ENCODE measurements around the gene ELP6.
"Not testable (repeated sequence)": the region's sequence is repeated elsewhere in the genome, so short reads cannot be mapped to it uniquely, and the experiment has no call there.

Gene ELP6

GRCh38 chr3:47512416-47513124 lies 942 bp downstream of the ELP6 start:
- DNase-seq (ENCODE audit: low read depth in 3 of 3), result peak in 1 of 3 donors; percentile 10

GRCh38 chr3:47505267-47505666 lies 8.2 kb downstream of the ELP6 start:
- not testable (repeated sequence) for DNase-seq (ENCODE audit: low read depth in 3 of 3)

- no peak for DNase-seq (ENCODE audit: low read depth in 3 of 3)
Measured at GRCh38 chr3:47504113-47504512, 9.4 kb downstream of the ELP6 start.

GRCh38 chr3:47503033-47503432 lies 10.5 kb downstream of the ELP6 start:
- no peak for DNase-seq (ENCODE audit: low read depth in 3 of 3)

- DNase-seq (ENCODE audit: low read depth in 3 of 3), result no peak
Measured at GRCh38 chr3:47496892-47497291, 16.6 kb downstream of the ELP6 start.

- DNase-seq (ENCODE audit: low read depth in 3 of 3), result no peak
Measured at GRCh38 chr3:47495886-47496285, 17.6 kb downstream of the ELP6 start.

GRCh38 chr3:47495111-47495510 lies 18.4 kb downstream of the ELP6 start:
- DNase-seq (ENCODE audit: low read depth in 3 of 3), result no peak

- DNase-seq (ENCODE audit: low read depth in 3 of 3), result no peak
Measured at GRCh38 chr3:47491777-47492176, 21.7 kb downstream of the ELP6 start.

GRCh38 chr3:47491186-47491585 lies 22.3 kb downstream of the ELP6 start:
- DNase-seq (ENCODE audit: low read depth in 3 of 3), result no peak

- no peak for DNase-seq (ENCODE audit: low read depth in 3 of 3)
Measured at GRCh38 chr3:47487265-47487664, 26.2 kb downstream of the ELP6 start.

GRCh38 chr3:47485812-47486211 lies 27.7 kb downstream of the ELP6 start:
- DNase-seq (ENCODE audit: low read depth in 3 of 3), result no peak

GRCh38 chr3:47482366-47482765 lies 31.1 kb downstream of the ELP6 start:
- DNase-seq (ENCODE audit: low read depth in 3 of 3), result no peak

- DNase-seq (ENCODE audit: low read depth in 3 of 3), result not testable (repeated sequence)
Measured at GRCh38 chr3:47481763-47482162, 31.7 kb downstream of the ELP6 start.

- not testable (repeated sequence) for DNase-seq (ENCODE audit: low read depth in 3 of 3)
Measured at GRCh38 chr3:47480267-47480666, 33.2 kb downstream of the ELP6 start.

- DNase-seq (ENCODE audit: low read depth in 3 of 3), result no peak
Measured at GRCh38 chr3:47479826-47480160, 33.7 kb downstream of the ELP6 start.

GRCh38 chr3:47478022-47478421 lies 35.5 kb downstream of the ELP6 start:
- DNase-seq (ENCODE audit: low read depth in 3 of 3), result no peak

- no peak for DNase-seq (ENCODE audit: low read depth in 3 of 3)
Measured at GRCh38 chr3:47476644-47477199, 36.8 kb downstream of the ELP6 start.

GRCh38 chr3:47476330-47476626 lies 37.2 kb downstream of the ELP6 start:
- no peak for DNase-seq (ENCODE audit: low read depth in 3 of 3)

GRCh38 chr3:47475570-47476329 lies 37.8 kb downstream of the ELP6 start, which contains the start of gene SCAP:
SCAP (minus strand) TSS chr3:47475941; CDS start chr3:47442993, 32,948 bp downstream.
- DNase-seq (ENCODE audit: low read depth in 3 of 3), result peak; percentile 92 to 94 (median 93)

- DNase-seq (ENCODE audit: low read depth in 3 of 3), result peak in 1 of 3 donors; percentile 18
Measured at GRCh38 chr3:47475029-47475569, 38.4 kb downstream of the ELP6 start.

- no peak for DNase-seq (ENCODE audit: low read depth in 3 of 3)
Measured at GRCh38 chr3:47473391-47473790, 40.1 kb downstream of the ELP6 start.

GRCh38 chr3:47469616-47470015 lies 43.9 kb downstream of the ELP6 start:
- DNase-seq (ENCODE audit: low read depth in 3 of 3), result no peak

GRCh38 chr3:47468315-47468714 lies 45.2 kb downstream of the ELP6 start:
- DNase-seq (ENCODE audit: low read depth in 3 of 3), result not testable (repeated sequence)
